Neural progenitor cell (in vitro differentiated cells): Measurements from ENCODE around the gene PNPLA6. TPM values are rescaled to one million over a fixed set of nuclear protein-coding genes. Genes with fewer than 3 reads are reported as not detected.

Source experiments
- DNase-seq: peaks from one replicate; pipeline ENCODE4 v3.0.0-alpha.2; 2016; ENCODE audit warnings: low spot score
- H2AFZ ChIP-seq: fragments of 200-600 bp; sonication (generic); replicated peaks from 2 replicates; pipeline ENCODE4 v1.6.1; 2016; ENCODE audit warnings: antibody characterized with exemption
- H3F3A ChIP-seq: fragments of 200-600 bp; sonication (generic); 2 replicates; pipeline ENCODE4 v1.6.1; 2016; ENCODE audit warnings: antibody characterized with exemption, low read depth
- H3K27ac ChIP-seq: fragments of 200-600 bp; sonication (generic); 2 replicates; pipeline ENCODE4 v1.5.1; 2016; ENCODE audit warnings: mild to moderate bottlenecking
- H3K27me3 ChIP-seq: fragments of 200-600 bp; sonication (generic); 2 replicates; pipeline ENCODE4 v1.6.1; 2016; ENCODE audit warnings: mild to moderate bottlenecking, moderate library complexity
- H3K36me3 ChIP-seq: fragments of 200-600 bp; sonication (generic); 2 replicates; pipeline ENCODE4 v1.5.1; 2016
- H3K4me1 ChIP-seq: fragments of 200-600 bp; sonication (generic); 2 replicates; pipeline ENCODE4 v1.6.1; 2016; ENCODE audit warnings: mixed run types
- H3K4me2 ChIP-seq: fragments of 200-600 bp; sonication (generic); 2 replicates; pipeline ENCODE4 v1.6.1; 2016
- H3K4me3 ChIP-seq: fragments of 200-600 bp; sonication (generic); 2 replicates; pipeline ENCODE4 v1.5.1; 2016
- H3K79me2 ChIP-seq: fragments of 200-600 bp; sonication (generic); 2 replicates; pipeline ENCODE4 v1.6.1; 2016; ENCODE audit warnings: low read depth
- H3K9ac ChIP-seq: fragments of 200-600 bp; sonication (generic); 2 replicates; pipeline ENCODE4 v1.6.1; 2016
- H3K9me3 ChIP-seq: fragments of 200-600 bp; sonication (generic); 2 replicates; pipeline ENCODE4 v1.5.1; 2016; ENCODE audit warnings: low read depth
- H4K20me1 ChIP-seq: fragments of 200-600 bp; sonication (generic); 2 replicates; pipeline ENCODE4 v1.6.1; 2016; ENCODE audit warnings: low read depth
- H3K27ac Mint-ChIP-seq: 3 replicates; pipeline ENCODE4 v1.8.0; 2021; ENCODE audit warnings: mixed read lengths
- H3K27me3 Mint-ChIP-seq: 2 replicates; pipeline ENCODE4 v1.8.0; 2022; ENCODE audit warnings: low read depth, mild to moderate bottlenecking, inconsistent platforms, moderate library complexity, mixed read lengths; ENCODE audit not compliant: insufficient read depth
- H3K36me3 Mint-ChIP-seq: 3 replicates; pipeline ENCODE4 v1.8.0; 2021; ENCODE audit warnings: mixed read lengths
- H3K4me1 Mint-ChIP-seq: 3 replicates; pipeline ENCODE4 v1.8.0; 2021; ENCODE audit warnings: mixed read lengths
- H3K4me3 Mint-ChIP-seq: 3 replicates; pipeline ENCODE4 v1.8.0; 2021; ENCODE audit warnings: mild to moderate bottlenecking, moderate library complexity, mixed read lengths
- H3K9me3 Mint-ChIP-seq: 3 replicates; pipeline ENCODE4 v1.8.0; 2020; ENCODE audit warnings: mixed read lengths
- EZH2 ChIP-seq: fragments of 200-600 bp; sonication (generic); IDR thresholded peaks from 2 replicates; pipeline ENCODE4 v1.6.1; 2017; ENCODE audit warnings: antibody characterized with exemption, mild to moderate bottlenecking, moderate library complexity
- EZH2phosphoT487 ChIP-seq: fragments of 200-600 bp; sonication (generic); IDR thresholded peaks from 2 replicates; pipeline ENCODE4 v1.6.1; 2017; ENCODE audit warnings: antibody characterized with exemption
- total RNA-seq: library from RNA; depleted of rRNA; stranded (reverse); fragments of >200 nt; gene quantifications from 2 replicates; pipeline ENCODE4 v1.2.3, GENCODE V29; 2015; ENCODE audit warnings: low replicate concordance
- TF ChIP-seq, protein P1 (sequence below): fragments of 200-600 bp; sonication (generic); IDR thresholded peaks from 2 replicates; pipeline ENCODE4 v1.5.1; 2017; ENCODE audit warnings: antibody characterized with exemption, mild to moderate bottlenecking

PNPLA6 gene
- 25.5 and 78.9 TPM in 2 replicates for total RNA-seq

DNA sequence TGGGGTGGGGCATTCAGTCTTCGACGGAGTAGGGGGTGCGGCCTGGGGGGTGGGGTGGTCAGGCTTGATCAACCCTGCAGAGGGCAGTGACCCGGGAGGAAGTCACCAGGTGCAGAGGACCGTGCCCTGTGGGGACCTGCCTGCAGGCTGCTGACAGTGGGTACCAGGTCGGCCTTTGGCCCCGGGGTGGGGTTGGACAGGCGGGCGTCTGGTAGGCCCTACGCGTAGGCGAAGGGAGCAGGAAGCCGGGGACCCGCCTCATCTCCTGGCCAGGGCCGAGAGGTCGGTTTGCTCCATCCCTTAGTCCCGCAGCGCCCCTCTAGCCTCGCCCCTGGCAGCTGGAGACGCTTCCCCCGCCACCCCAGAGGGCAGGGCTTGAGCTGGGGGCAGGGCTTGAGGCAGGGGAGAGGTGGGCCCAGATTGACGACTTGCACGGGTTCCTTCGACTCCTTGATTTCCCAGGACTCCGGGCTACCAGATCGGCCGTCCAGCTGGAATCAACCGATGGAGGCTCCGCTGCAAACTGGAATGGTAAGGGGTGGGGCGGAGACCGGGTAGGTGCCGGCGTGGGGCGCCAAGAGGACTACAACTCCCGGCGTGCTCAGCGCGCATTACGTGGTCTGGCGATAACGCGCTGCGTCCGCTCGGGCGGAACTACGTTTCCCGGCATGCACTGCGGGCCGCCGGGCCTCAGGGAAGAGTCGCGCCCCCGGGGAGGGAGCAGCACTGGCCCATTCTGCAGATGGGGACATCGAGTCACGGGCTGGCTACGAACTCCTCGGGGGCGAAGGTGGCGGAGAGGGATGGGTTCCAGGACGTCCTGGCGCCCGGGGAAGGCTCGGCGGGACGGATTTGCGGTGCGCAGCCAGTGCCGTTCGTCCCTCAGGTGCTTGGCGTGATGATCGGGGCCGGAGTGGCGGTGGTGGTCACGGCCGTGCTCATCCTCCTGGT, at the start of gene PNPLA6:
Gene PNPLA6, plus strand, starts transcription at position 671 of the 951 bp plus-strand sequence. Its CDS starts 72 bp downstream, at position 743.
- H3K79me2 ChIP-seq, result no peaks in the 10 kb centered on the region
- Mint-ChIP-seq H3K4me1 (peaks cover 5% of the 10 kb centered on the region), H3K36me3 (peaks cover 7% of the 10 kb centered on the region), H3K4me3 (peak within 1 kb of the TSS; percentile 98), H3K27ac (peak within 1 kb of the TSS; percentile 87), H3K9me3 (no peaks in the 10 kb centered on the region), H3K27me3 (peaks cover 5% of the 10 kb centered on the region)
- H3K4me3 ChIP-seq, result peak within 1 kb of the TSS; percentile 95
- TF ChIP-seq EZH2phosphoT487 (no peak), EZH2 (no peak)
- TF ChIP-seq, protein P1, sequence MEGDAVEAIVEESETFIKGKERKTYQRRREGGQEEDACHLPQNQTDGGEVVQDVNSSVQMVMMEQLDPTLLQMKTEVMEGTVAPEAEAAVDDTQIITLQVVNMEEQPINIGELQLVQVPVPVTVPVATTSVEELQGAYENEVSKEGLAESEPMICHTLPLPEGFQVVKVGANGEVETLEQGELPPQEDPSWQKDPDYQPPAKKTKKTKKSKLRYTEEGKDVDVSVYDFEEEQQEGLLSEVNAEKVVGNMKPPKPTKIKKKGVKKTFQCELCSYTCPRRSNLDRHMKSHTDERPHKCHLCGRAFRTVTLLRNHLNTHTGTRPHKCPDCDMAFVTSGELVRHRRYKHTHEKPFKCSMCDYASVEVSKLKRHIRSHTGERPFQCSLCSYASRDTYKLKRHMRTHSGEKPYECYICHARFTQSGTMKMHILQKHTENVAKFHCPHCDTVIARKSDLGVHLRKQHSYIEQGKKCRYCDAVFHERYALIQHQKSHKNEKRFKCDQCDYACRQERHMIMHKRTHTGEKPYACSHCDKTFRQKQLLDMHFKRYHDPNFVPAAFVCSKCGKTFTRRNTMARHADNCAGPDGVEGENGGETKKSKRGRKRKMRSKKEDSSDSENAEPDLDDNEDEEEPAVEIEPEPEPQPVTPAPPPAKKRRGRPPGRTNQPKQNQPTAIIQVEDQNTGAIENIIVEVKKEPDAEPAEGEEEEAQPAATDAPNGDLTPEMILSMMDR, result no peak
- no peaks in the 10 kb centered on the region for H3K27me3 ChIP-seq
- H3K27ac ChIP-seq, result peak within 1 kb of the TSS; percentile 72
- peak; percentile 98 for DNase-seq
- peak within 1 kb of the TSS; percentile 56 for H3K9ac ChIP-seq
- H2AFZ ChIP-seq, result peak within 1 kb of the TSS; percentile 95
- no peaks in the 10 kb centered on the region for H3K4me1 ChIP-seq
- H3F3A ChIP-seq, result peaks cover 14% of the 10 kb centered on the region
- no peaks in the 10 kb centered on the region for H4K20me1 ChIP-seq
- no peaks in the 10 kb centered on the region for H3K36me3 ChIP-seq
- H3K4me2 ChIP-seq, result peak within 1 kb of the TSS; percentile 90
- no peaks in the 10 kb centered on the region for H3K9me3 ChIP-seq

DNA sequence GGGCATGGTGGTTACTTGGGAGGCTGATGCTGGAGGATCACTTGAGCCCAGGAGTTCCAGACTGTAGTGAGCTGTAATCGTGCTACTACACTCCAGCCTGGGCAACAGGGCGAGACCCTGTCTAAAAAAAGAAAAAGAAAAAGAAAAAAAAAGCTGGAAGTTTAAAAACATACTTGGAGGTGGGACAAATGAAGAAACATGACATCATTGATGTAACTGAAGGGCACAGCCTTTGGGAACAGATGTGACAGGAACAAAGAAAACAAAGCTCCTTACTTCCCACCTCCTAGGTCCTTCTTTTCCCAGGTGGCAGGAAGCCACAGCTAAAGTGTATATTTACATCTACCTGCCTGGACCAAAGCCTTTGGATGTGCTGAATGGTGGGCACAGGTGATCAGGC, 48.6 kb upstream of the PNPLA6 start:
- Histone ChIP-seq H3K27ac (no peak overlapping the region), H3K9me3 (no peaks in the 10 kb centered on the region), H4K20me1 (no peaks in the 10 kb centered on the region), H3K27me3 (no peaks in the 10 kb centered on the region), H3K9ac (no peak overlapping the region), H3F3A (peaks cover 12% of the 10 kb centered on the region), H3K4me3 (no peak overlapping the region), H2AFZ (no peak overlapping the region), H3K4me2 (no peak overlapping the region), H3K79me2 (no peaks in the 10 kb centered on the region), H3K36me3 (no peaks in the 10 kb centered on the region), H3K4me1 (peaks cover 10% of the 10 kb centered on the region)
- DNase-seq, result no peak
- H3K9me3 Mint-ChIP-seq, result no peaks in the 10 kb centered on the region
- TF ChIP-seq EZH2phosphoT487 (no peak), EZH2 (no peak)
- TF ChIP-seq, protein P1, result no peak
- no peaks in the 10 kb centered on the region for H3K36me3 Mint-ChIP-seq
- H3K27ac Mint-ChIP-seq, result no peak overlapping the region
- H3K4me3 Mint-ChIP-seq, result no peak overlapping the region
- H3K27me3 Mint-ChIP-seq, result peaks cover 6% of the 10 kb centered on the region
- peaks cover 16% of the 10 kb centered on the region for H3K4me1 Mint-ChIP-seq

DNA sequence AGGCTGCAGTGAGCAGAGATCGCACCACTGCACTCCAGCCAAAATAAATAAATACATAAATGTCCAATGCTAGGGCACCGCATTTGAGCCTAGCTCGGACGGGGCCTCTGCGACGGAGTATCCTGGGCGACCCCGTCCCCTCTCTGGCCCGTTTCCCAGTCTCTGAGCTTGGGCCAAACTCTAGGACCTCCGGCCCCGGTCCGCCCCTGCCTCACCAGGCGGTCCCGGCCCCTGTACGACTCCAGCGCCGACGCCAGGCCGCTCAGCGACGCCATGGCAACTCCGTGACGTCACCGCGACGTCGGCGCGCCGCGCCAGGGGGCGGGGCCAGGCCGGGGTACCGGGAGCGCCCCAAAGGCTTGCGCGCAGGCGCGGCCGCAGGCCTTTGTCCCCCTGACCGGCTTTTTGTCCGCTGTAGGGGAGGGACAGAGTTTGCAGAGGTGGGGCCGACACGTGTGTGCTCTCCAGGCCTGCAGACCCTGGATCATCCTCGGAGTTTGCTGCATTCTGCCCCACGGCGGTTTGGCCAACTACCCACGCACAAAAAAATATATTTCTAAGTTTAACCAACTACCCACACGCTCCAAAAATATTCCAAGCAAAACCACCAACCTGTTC, 46.7 kb upstream of the PNPLA6 start, which contains the start of gene PEX11G:
Gene PEX11G, minus strand, starts transcription at position 300 of the 618 bp plus-strand sequence. Its CDS starts 25 bp downstream, at position 275.
- H3K27ac ChIP-seq, result peak within 1 kb of the TSS; percentile 77
- H3K4me1 ChIP-seq, result peaks cover 10% of the 10 kb centered on the region
- peaks cover 15% of the 10 kb centered on the region for H3K4me1 Mint-ChIP-seq
- no peaks in the 10 kb centered on the region for H3K9me3 ChIP-seq
- H2AFZ ChIP-seq, result peak within 1 kb of the TSS; percentile 47
- no peak within 1 kb of the TSS for H3K9ac ChIP-seq
- peak within 1 kb of the TSS; percentile 78 for H3K4me2 ChIP-seq
- no peaks in the 10 kb centered on the region for H3K36me3 ChIP-seq
- H3K9me3 Mint-ChIP-seq, result no peaks in the 10 kb centered on the region
- H3F3A ChIP-seq, result peaks cover 12% of the 10 kb centered on the region
- TF ChIP-seq EZH2, result no peak
- no peak for TF ChIP-seq EZH2phosphoT487
- TF ChIP-seq, protein P1, result no peak
- peaks cover 13% of the 10 kb centered on the region for H3K27me3 Mint-ChIP-seq
- H3K36me3 Mint-ChIP-seq, result no peaks in the 10 kb centered on the region
- DNase-seq, result peak; percentile 98
- H3K79me2 ChIP-seq, result no peaks in the 10 kb centered on the region
- H3K27me3 ChIP-seq, result no peaks in the 10 kb centered on the region
- peak within 1 kb of the TSS; percentile 59 for H3K4me3 ChIP-seq
- peak within 1 kb of the TSS; percentile 91 for H3K27ac Mint-ChIP-seq
- H4K20me1 ChIP-seq, result no peaks in the 10 kb centered on the region
- H3K4me3 Mint-ChIP-seq, result peak within 1 kb of the TSS; percentile 78
